ENCODE results near the gene SMAD3.
A peak's percentile ranks its signal among the peaks of the same experiment; 100 is the strongest.

SMAD3 gene

DNA sequence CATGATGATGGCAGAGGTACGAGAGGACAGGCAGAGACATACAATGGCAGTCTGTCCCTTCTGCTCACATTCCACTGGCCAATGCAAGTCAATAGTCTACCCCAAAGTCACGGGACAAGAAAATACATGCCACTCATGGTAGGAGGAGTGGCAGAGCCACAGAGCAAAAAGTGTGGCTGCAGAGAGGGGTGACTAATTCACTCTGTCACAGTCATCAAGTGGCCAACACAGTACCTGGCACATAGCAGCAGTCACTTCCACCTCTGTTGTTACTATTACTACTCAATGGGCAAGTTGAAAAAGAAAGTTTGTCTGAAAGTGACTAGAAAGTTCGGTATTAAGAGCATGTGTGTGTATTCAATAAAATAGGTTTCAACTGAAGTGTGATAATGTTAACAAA is 91.4 kb downstream of the SMAD3 start:
- Mint-ChIP-seq H3K4me1 (ENCODE audit: low read depth) (peaks cover 65% of the 10 kb centered on the region), H3K27ac (no peak overlapping the region)

GRCh38 chr15:67157521-67158252 is 92.3 kb downstream of the SMAD3 start:
- peaks cover 62% of the 10 kb centered on the region for H3K4me1 Mint-ChIP-seq (ENCODE audit: low read depth)
- peak overlapping the region; percentile 9 for H3K27ac Mint-ChIP-seq
- H3K4me3 Mint-ChIP-seq = no peak overlapping the region
- DNase-seq = no peak
- H3K9me3 Mint-ChIP-seq = no peaks in the 10 kb centered on the region
- peaks cover 30% of the 10 kb centered on the region for H3K36me3 Mint-ChIP-seq (ENCODE audit: low read depth)
- no peaks in the 10 kb centered on the region for H3K27me3 Mint-ChIP-seq

More for the DNA sequence above, 91.4 kb downstream of the SMAD3 start:
- Mint-ChIP-seq H3K4me3 (no peak overlapping the region), H3K9me3 (no peaks in the 10 kb centered on the region), H3K27me3 (no peaks in the 10 kb centered on the region), H3K36me3 (ENCODE audit: low read depth) (peaks cover 36% of the 10 kb centered on the region)
- no peak for DNase-seq

DNA sequence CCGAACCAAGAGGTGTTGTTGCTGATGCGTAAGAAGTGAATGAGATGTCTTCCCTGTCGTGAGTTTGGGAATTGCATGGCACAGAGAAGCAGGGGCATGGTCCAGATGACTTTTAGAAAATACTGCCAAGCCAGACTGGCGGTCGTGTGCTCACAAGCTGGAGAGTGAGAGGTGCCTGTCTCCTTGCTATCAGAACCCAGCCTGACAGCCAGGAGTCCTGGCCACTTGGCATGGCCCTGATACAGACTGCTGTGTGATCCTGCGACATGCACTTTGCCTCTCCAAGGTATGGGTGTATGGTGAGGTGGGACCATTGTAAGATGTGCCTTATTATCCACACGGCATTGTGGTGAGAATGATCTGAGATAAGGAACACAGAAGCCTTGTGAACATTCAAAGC is 93.0 kb downstream of the SMAD3 start:
- Mint-ChIP-seq H3K4me1 (ENCODE audit: low read depth) (peaks cover 58% of the 10 kb centered on the region), H3K27me3 (no peaks in the 10 kb centered on the region), H3K4me3 (no peak overlapping the region), H3K9me3 (no peaks in the 10 kb centered on the region), H3K27ac (peak overlapping the region; percentile 26), H3K36me3 (ENCODE audit: low read depth) (peaks cover 27% of the 10 kb centered on the region)
- no peak for DNase-seq

GRCh38 chr15:67161412-67161811 is 96.0 kb downstream of the SMAD3 start:
- no peak overlapping the region for H3K27ac Mint-ChIP-seq

DNA sequence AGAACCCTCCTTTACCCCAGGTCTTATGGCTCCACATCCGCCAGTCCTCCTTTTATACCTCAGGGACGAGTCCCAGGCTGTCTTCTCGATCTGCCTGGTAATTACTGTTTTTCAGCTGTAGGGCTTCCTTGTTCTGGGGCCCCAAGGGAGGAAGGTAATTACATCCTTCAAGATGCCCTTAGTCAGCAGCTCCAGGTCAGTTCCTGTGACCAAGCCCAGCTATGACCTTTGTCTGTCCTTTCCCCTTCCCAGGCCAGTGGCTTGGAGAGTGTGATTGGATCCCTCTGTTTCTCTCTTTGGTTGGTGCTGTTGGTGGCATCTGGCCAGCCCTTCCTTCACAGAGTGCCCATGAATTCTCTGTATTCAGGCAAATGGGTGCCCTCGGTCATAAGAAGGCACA is 96.5 kb downstream of the SMAD3 start:
- H3K36me3 Mint-ChIP-seq (ENCODE audit: low read depth) = peaks cover 32% of the 10 kb centered on the region
- peak overlapping the region; percentile 50 for H3K27ac Mint-ChIP-seq
- H3K27me3 Mint-ChIP-seq = no peaks in the 10 kb centered on the region
- DNase-seq = no peak
- H3K4me1 Mint-ChIP-seq (ENCODE audit: low read depth) = peaks cover 38% of the 10 kb centered on the region
- H3K4me3 Mint-ChIP-seq = no peak overlapping the region
- H3K9me3 Mint-ChIP-seq = no peaks in the 10 kb centered on the region

More at GRCh38 chr15:67161412-67161811, 96.0 kb downstream of the SMAD3 start:
- H3K9me3 Mint-ChIP-seq = no peaks in the 10 kb centered on the region
- DNase-seq = no peak
- peaks cover 28% of the 10 kb centered on the region for H3K36me3 Mint-ChIP-seq (ENCODE audit: low read depth)
- no peak overlapping the region for H3K4me3 Mint-ChIP-seq
- no peaks in the 10 kb centered on the region for H3K27me3 Mint-ChIP-seq
- peaks cover 40% of the 10 kb centered on the region for H3K4me1 Mint-ChIP-seq (ENCODE audit: low read depth)

GRCh38 chr15:67163180-67163579 is 97.8 kb downstream of the SMAD3 start:
- H3K4me1 Mint-ChIP-seq (ENCODE audit: low read depth) = peaks cover 25% of the 10 kb centered on the region
- peaks cover 39% of the 10 kb centered on the region for H3K36me3 Mint-ChIP-seq (ENCODE audit: low read depth)
- no peak overlapping the region for H3K27ac Mint-ChIP-seq
- H3K27me3 Mint-ChIP-seq = no peaks in the 10 kb centered on the region
- H3K9me3 Mint-ChIP-seq = no peaks in the 10 kb centered on the region
- no peak overlapping the region for H3K4me3 Mint-ChIP-seq
- DNase-seq = no peak

GRCh38 chr15:67164401-67164791 is 99.0 kb downstream of the SMAD3 start:
- no peaks in the 10 kb centered on the region for H3K9me3 Mint-ChIP-seq
- H3K4me1 Mint-ChIP-seq (ENCODE audit: low read depth) = peaks cover 19% of the 10 kb centered on the region
- no peaks in the 10 kb centered on the region for H3K27me3 Mint-ChIP-seq
- peak overlapping the region; percentile 63 for H3K27ac Mint-ChIP-seq
- no peak overlapping the region for H3K4me3 Mint-ChIP-seq
- peaks cover 49% of the 10 kb centered on the region for H3K36me3 Mint-ChIP-seq (ENCODE audit: low read depth)
- DNase-seq = no peak

GRCh38 chr15:67164811-67165253 is 99.4 kb downstream of the SMAD3 start:
- Mint-ChIP-seq H3K4me3 (no peak overlapping the region), H3K4me1 (ENCODE audit: low read depth) (peaks cover 18% of the 10 kb centered on the region)

GRCh38 chr15:67165254-67166253 is 100.2 kb downstream of the SMAD3 start:
- no peaks in the 10 kb centered on the region for H3K27me3 Mint-ChIP-seq
- H3K9me3 Mint-ChIP-seq = no peaks in the 10 kb centered on the region
- H3K27ac Mint-ChIP-seq = peak overlapping the region; percentile 18
- H3K4me1 Mint-ChIP-seq (ENCODE audit: low read depth) = peaks cover 22% of the 10 kb centered on the region
- H3K36me3 Mint-ChIP-seq (ENCODE audit: low read depth) = peaks cover 59% of the 10 kb centered on the region
- no peak for DNase-seq
- no peak overlapping the region for H3K4me3 Mint-ChIP-seq

More at GRCh38 chr15:67164811-67165253, 99.4 kb downstream of the SMAD3 start:
- Mint-ChIP-seq H3K27me3 (no peaks in the 10 kb centered on the region), H3K9me3 (no peaks in the 10 kb centered on the region), H3K27ac (peak overlapping the region; percentile 63), H3K36me3 (ENCODE audit: low read depth) (peaks cover 52% of the 10 kb centered on the region)
- no peak for DNase-seq

DNA sequence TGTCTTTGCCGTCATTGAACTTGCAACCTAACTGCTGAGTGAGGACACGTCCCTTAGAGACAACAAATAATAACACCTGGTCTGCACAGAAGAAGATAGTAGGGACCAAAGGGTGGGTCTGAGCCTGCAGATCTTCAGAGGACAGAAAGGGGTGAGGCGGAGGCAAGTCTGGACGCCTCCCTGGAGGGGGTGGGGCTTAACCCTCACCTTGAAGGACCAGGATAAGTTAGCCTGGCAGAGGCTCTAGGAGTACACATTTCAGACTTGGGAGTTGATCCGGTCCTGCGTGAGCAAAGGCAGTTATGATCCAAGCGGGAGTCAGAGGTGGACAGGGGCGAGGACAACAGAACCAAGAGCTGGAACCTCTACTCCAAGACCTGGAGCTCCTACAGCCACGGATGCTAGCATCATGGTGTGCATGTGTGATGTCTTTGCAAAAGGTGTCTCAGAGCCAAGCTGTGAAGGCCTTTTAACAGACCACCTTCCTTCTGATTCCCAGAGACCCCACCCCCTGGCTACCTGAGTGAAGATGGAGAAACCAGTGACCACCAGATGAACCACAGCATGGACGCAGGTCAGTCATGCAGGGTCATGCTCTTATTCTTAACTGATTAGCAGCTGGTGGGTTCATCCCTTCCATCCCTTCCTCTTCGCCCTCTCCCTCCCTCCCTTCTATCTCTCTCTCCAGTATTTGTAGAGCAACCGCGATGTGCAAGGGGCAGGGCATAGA is 101.0 kb downstream of the SMAD3 start:
- H3K4me1 Mint-ChIP-seq (ENCODE audit: low read depth) = peaks cover 22% of the 10 kb centered on the region
- no peak for DNase-seq
- no peaks in the 10 kb centered on the region for H3K27me3 Mint-ChIP-seq
- H3K9me3 Mint-ChIP-seq = no peaks in the 10 kb centered on the region
- H3K36me3 Mint-ChIP-seq (ENCODE audit: low read depth) = peaks cover 67% of the 10 kb centered on the region
- H3K4me3 Mint-ChIP-seq = no peak overlapping the region
- H3K27ac Mint-ChIP-seq = peak overlapping the region; percentile 18

- peaks cover 23% of the 10 kb centered on the region for H3K4me1 Mint-ChIP-seq (ENCODE audit: low read depth)
- H3K36me3 Mint-ChIP-seq (ENCODE audit: low read depth) = peaks cover 74% of the 10 kb centered on the region
- no peaks in the 10 kb centered on the region for H3K9me3 Mint-ChIP-seq
- H3K27me3 Mint-ChIP-seq = no peaks in the 10 kb centered on the region
- no peak overlapping the region for H3K4me3 Mint-ChIP-seq
- peak overlapping the region; percentile 11 for H3K27ac Mint-ChIP-seq
- DNase-seq = no peak
Measured at GRCh38 chr15:67167091-67167490, 101.7 kb downstream of the SMAD3 start.

GRCh38 chr15:67168694-67169093 is 103.3 kb downstream of the SMAD3 start:
- Mint-ChIP-seq H3K9me3 (no peaks in the 10 kb centered on the region), H3K4me1 (ENCODE audit: low read depth) (peaks cover 37% of the 10 kb centered on the region), H3K27ac (no peak overlapping the region), H3K4me3 (no peak overlapping the region), H3K36me3 (ENCODE audit: low read depth) (peaks cover 90% of the 10 kb centered on the region), H3K27me3 (no peaks in the 10 kb centered on the region)
- DNase-seq = no peak

- peaks cover 54% of the 10 kb centered on the region for H3K4me1 Mint-ChIP-seq (ENCODE audit: low read depth)
- peak overlapping the region; percentile 84 for H3K27ac Mint-ChIP-seq
- no peak overlapping the region for H3K4me3 Mint-ChIP-seq
- no peaks in the 10 kb centered on the region for H3K27me3 Mint-ChIP-seq
- H3K9me3 Mint-ChIP-seq = no peaks in the 10 kb centered on the region
- H3K36me3 Mint-ChIP-seq (ENCODE audit: low read depth) = peaks cover 91% of the 10 kb centered on the region
- DNase-seq = no peak
Measured at GRCh38 chr15:67170143-67170925, 104.9 kb downstream of the SMAD3 start.

All from activated T-cell treated with anti-CD3 and anti-CD28 coated beads, Interleukin-2, amount 50 U/mL, for 24 hours (primary cell).